Osteocyte (in vitro differentiated cells): ENCODE data around the gene TRPM3. TPM values are rescaled to one million over a fixed set of nuclear protein-coding genes. Genes with fewer than 3 reads are reported as not detected.

Experiments
- DNase-seq: peaks from one replicate; pipeline ENCODE4 v3.0.0; 2021; ENCODE audit warnings: mixed read lengths; ENCODE audit not compliant: unreplicated experiment; ENCODE audit errors: extremely low spot score
- H3K27ac Mint-ChIP-seq: one replicate; pipeline ENCODE4 v1.8.0; 2021; ENCODE audit warnings: mild to moderate bottlenecking, mixed read lengths; ENCODE audit not compliant: unreplicated experiment
- H3K27me3 Mint-ChIP-seq: one replicate; pipeline ENCODE4 v1.8.0; 2021; ENCODE audit warnings: mixed read lengths; ENCODE audit not compliant: unreplicated experiment
- H3K36me3 Mint-ChIP-seq: one replicate; pipeline ENCODE4 v1.8.0; 2021; ENCODE audit warnings: mixed read lengths; ENCODE audit not compliant: unreplicated experiment
- H3K4me1 Mint-ChIP-seq: one replicate; pipeline ENCODE4 v1.8.0; 2021; ENCODE audit warnings: mixed read lengths; ENCODE audit not compliant: unreplicated experiment
- H3K4me3 Mint-ChIP-seq: one replicate; pipeline ENCODE4 v1.8.0; 2021; ENCODE audit warnings: mild to moderate bottlenecking, moderate library complexity, mixed read lengths; ENCODE audit not compliant: unreplicated experiment
- H3K9me3 Mint-ChIP-seq: one replicate; pipeline ENCODE4 v1.8.0; 2021; ENCODE audit warnings: mixed read lengths; ENCODE audit not compliant: unreplicated experiment
- total RNA-seq: library from RNA; stranded (reverse); gene quantifications from 2 replicates; pipeline ENCODE4 v1.2.1, GENCODE V29; 2021
- TF ChIP-seq, protein P1 (sequence below): fragments of 200-600 bp; sonication (generic); IDR thresholded peaks from 2 replicates; pipeline ENCODE4 v1.5.0; 2021; ENCODE audit warnings: antibody characterized with exemption, mild to moderate bottlenecking, moderate library complexity

Gene TRPM3
- total RNA-seq, 1 donor from 2014 or later = 0.05 TPM

DNA sequence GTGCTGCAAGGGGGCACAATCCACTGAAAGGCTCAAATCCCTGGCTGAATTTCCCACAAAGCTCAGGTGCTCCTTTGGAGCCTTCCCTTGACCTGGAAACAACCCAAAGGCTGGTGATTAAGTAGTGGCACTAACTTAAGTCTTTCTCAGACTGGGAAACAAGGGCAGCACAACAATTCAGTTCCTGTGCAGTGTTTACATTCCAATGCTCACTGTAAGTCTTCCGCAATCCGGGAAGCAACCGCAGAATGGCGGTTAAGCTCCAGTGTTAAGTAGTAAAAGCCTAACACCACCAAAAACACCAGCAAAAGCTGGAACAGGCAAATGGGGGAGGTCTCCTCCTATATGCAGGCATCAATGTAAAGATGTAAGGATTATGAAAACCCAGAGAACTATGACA, 117.2 kb downstream of the TRPM3 start:
- no peak for DNase-seq
- TF ChIP-seq, protein P1, sequence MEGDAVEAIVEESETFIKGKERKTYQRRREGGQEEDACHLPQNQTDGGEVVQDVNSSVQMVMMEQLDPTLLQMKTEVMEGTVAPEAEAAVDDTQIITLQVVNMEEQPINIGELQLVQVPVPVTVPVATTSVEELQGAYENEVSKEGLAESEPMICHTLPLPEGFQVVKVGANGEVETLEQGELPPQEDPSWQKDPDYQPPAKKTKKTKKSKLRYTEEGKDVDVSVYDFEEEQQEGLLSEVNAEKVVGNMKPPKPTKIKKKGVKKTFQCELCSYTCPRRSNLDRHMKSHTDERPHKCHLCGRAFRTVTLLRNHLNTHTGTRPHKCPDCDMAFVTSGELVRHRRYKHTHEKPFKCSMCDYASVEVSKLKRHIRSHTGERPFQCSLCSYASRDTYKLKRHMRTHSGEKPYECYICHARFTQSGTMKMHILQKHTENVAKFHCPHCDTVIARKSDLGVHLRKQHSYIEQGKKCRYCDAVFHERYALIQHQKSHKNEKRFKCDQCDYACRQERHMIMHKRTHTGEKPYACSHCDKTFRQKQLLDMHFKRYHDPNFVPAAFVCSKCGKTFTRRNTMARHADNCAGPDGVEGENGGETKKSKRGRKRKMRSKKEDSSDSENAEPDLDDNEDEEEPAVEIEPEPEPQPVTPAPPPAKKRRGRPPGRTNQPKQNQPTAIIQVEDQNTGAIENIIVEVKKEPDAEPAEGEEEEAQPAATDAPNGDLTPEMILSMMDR = no peak
- H3K36me3 Mint-ChIP-seq = no peaks in the 10 kb centered on the region
- peaks cover 7% of the 10 kb centered on the region for H3K27me3 Mint-ChIP-seq
- H3K9me3 Mint-ChIP-seq = peaks cover 4% of the 10 kb centered on the region
- H3K4me3 Mint-ChIP-seq = no peak overlapping the region
- H3K27ac Mint-ChIP-seq = no peak overlapping the region
- peaks cover 7% of the 10 kb centered on the region for H3K4me1 Mint-ChIP-seq

DNA sequence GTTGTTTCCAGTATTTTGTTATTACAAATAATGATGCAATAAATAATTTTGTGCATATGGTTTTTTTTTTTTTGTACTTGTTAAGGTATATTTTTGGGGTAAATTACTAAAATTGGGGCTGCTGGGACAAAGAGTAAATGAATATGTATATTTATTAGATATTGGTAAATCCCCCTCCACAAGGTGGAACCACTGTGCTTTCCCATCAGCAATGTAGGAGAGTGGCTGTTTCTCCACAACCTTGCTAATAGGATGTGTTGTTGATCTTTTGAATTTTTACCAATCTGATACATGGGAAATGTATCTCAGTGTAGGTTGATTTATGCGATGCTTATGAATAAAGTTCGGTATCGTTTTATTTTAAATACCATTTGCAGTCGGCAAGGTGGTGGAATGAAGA, 118.1 kb downstream of the TRPM3 start:
- Mint-ChIP-seq H3K27ac (no peak overlapping the region), H3K4me3 (no peak overlapping the region), H3K36me3 (no peaks in the 10 kb centered on the region), H3K27me3 (peaks cover 7% of the 10 kb centered on the region), H3K4me1 (peaks cover 10% of the 10 kb centered on the region), H3K9me3 (peaks cover 4% of the 10 kb centered on the region)
- no peak for DNase-seq
- TF ChIP-seq, protein P1 = no peak

DNA sequence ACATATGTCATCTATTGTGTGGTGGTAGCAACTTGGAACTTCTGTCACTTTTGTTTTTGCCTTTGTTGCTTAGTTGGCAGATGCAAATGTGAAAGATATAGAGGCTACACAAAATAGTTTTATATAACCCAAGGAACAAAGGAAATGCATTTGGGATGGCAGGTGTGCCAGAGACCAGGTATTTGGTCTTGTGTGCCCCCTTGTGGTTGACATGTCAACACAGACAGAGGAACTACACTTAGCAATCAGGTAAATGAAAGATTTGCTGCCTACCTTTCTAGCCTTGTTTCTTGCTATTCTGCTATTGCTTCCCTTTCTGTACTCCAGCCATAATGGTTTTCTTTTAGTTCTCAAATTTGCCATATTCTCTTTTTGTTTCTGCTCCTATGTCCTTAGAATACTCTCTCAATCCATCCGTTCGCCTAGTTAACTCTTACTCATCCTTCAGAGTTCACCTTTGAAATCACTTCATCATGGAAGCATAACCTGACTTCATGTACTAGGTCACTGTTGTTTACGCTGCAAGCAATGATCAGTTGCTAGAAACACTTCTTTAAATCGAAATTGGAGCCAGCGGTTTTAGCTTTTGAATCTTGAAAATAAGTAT, 119.5 kb downstream of the TRPM3 start:
- H3K27me3 Mint-ChIP-seq = no peaks in the 10 kb centered on the region
- no peak overlapping the region for H3K27ac Mint-ChIP-seq
- no peak overlapping the region for H3K4me3 Mint-ChIP-seq
- H3K9me3 Mint-ChIP-seq = peaks cover 4% of the 10 kb centered on the region
- DNase-seq = no peak
- H3K4me1 Mint-ChIP-seq = peaks cover 10% of the 10 kb centered on the region
- no peaks in the 10 kb centered on the region for H3K36me3 Mint-ChIP-seq
- TF ChIP-seq, protein P1 = peak; percentile 59

DNA sequence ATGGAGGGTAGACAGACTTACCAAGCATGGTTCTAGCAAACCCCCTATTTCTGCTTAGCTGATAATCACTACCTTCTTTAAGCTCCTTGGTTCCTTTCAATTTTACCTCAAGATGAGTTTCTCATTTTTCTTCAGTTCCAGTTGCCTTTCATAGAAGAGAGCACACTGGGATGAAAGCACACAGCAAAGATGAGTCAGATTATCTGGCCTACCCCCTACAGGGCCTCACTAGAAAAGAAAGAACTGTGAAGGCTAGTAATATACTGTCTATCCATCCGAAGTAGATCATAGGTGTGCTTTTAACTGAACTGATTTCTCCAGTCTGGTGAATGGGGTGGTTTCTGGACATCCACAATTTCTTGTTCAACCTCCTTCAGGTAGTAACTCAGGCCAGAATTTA, 122.5 kb downstream of the TRPM3 start:
- H3K27me3 Mint-ChIP-seq = no peaks in the 10 kb centered on the region
- no peak overlapping the region for H3K27ac Mint-ChIP-seq
- no peaks in the 10 kb centered on the region for H3K9me3 Mint-ChIP-seq
- TF ChIP-seq, protein P1 = no peak
- H3K4me1 Mint-ChIP-seq = peaks cover 10% of the 10 kb centered on the region
- H3K36me3 Mint-ChIP-seq = no peaks in the 10 kb centered on the region
- no peak overlapping the region for H3K4me3 Mint-ChIP-seq
- DNase-seq = no peak

DNA sequence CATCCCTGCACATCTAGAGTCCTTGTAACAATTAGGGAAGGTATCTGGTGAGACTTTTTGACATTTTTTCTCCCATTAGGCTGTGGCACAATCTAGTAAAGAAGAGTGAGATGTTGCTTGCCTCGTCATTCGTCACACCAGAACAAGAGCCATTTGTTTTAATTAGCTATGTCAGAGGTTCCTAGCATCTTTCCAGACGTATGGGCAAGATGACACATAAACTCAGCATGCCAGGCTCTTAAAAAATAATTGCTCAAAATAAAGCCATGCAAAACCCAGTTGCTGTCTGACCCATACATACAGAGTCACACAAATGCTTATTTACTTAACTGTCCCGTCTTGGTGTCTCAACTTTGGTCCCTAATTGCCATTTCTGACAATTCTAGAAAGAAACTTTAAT, 125.9 kb downstream of the TRPM3 start:
- Mint-ChIP-seq H3K27ac (no peak overlapping the region), H3K4me1 (peaks cover 10% of the 10 kb centered on the region), H3K36me3 (no peaks in the 10 kb centered on the region), H3K4me3 (no peak overlapping the region), H3K9me3 (no peaks in the 10 kb centered on the region), H3K27me3 (no peaks in the 10 kb centered on the region)
- no peak for DNase-seq
- TF ChIP-seq, protein P1 = no peak
